Endothelial cell of umbilical vein (primary cell): ENCODE data around the gene MAN2B2. TPM values are rescaled to one million over a fixed set of nuclear protein-coding genes. Genes with fewer than 3 reads are reported as not detected.

Experiments
- BruUV-seq: library from RNA; stranded (reverse); fragments of 400-500 nt; replicated peaks from 2 replicates; lab custom pipeline; 2021; lab: Mats Ljungman, UMichigan
- CTCF ChIA-PET: fragments of 300-600, 350-600 bp; sonication (Branson Sonifier 250); formaldehyde crosslinking; loops from one replicate; lab custom pipeline; 2021; ENCODE audit warnings: antibody characterized with exemption, inconsistent platforms; lab: Charles Lee
- POLR2A ChIA-PET: fragments of 300-600, 350-600 bp; sonication (Branson Sonifier 250); formaldehyde crosslinking; loops from one replicate; lab custom pipeline; 2021; ENCODE audit warnings: antibody characterized with exemption, inconsistent platforms; lab: Charles Lee
- DNase-seq: peaks from one replicate; pipeline ENCODE4 v3.0.0-alpha.2; 2011; ENCODE audit warnings: low read depth, low spot score
- FAIRE-seq: peaks from 2 replicates; lab custom pipeline; 2011; peaks lifted over from hg19 to GRCh38; lab: Jason Lieb, UNC
- H2AFZ ChIP-seq: 2 replicates; pipeline ENCODE4 v1.6.0; 2012; ENCODE audit warnings: low read depth, low read length, control low read depth, inconsistent platforms
- H3K27ac ChIP-seq: 2 replicates; pipeline ENCODE4 v1.5.1; 2011; ENCODE audit warnings: low read depth, mild to moderate bottlenecking, control low read depth, low read length, moderate library complexity; ENCODE audit not compliant: insufficient read depth
- H3K27me3 ChIP-seq, 2 experiments: 2 replicates each; pipeline versions ENCODE4 v1.6.0 to v1.6.1; 2011; ENCODE audit warnings: low read length in 2 of 2, mixed read lengths in 1 of 2; ENCODE audit not compliant: control insufficient read depth in 2 of 2, insufficient read depth in 2 of 2
- H3K36me3 ChIP-seq, 2 experiments: 2 replicates in 1 of 2; 3 replicates in 1 of 2; pipeline ENCODE4 v1.5.1; 2011; ENCODE audit warnings: low read length in 2 of 2, mild to moderate bottlenecking in 1 of 2, moderate library complexity in 1 of 2; ENCODE audit not compliant: control insufficient read depth in 2 of 2, insufficient read depth in 2 of 2; ENCODE audit errors: extremely low read depth in 1 of 2
- H3K4me1 ChIP-seq: 3 replicates; pipeline ENCODE4 v1.5.1; 2011; ENCODE audit warnings: mild to moderate bottlenecking, low read length; ENCODE audit not compliant: control insufficient read depth, insufficient read depth; ENCODE audit errors: extremely low read depth
- H3K4me2 ChIP-seq: 2 replicates; pipeline ENCODE4 v1.6.1; 2011; ENCODE audit warnings: low read length, control low read depth, mixed read lengths; ENCODE audit not compliant: insufficient read depth
- H3K4me3 ChIP-seq, 3 experiments: fragments of 200-600 bp in 1 of 3; sonication (generic), shearing (Covaris generic) in 1 of 3; replicated peaks in 1 of 3; 2 replicates each; pipeline ENCODE4 v1.5.1; 2011 to 2016; ENCODE audit warnings: control low read depth in 3 of 3, low read length in 3 of 3, mild to moderate bottlenecking in 2 of 3, inconsistent platforms in 1 of 3, low read depth in 1 of 3, moderate library complexity in 1 of 3; ENCODE audit not compliant: insufficient read depth in 1 of 3
- H3K79me2 ChIP-seq: 2 replicates; pipeline ENCODE4 v1.6.0; 2012; ENCODE audit warnings: low read length, inconsistent platforms; ENCODE audit not compliant: control insufficient read depth, insufficient read depth
- H3K9ac ChIP-seq: replicated peaks from 2 replicates; pipeline ENCODE3; 2011; ENCODE audit warnings: low read length, control low read depth; ENCODE audit not compliant: insufficient read depth; ENCODE audit errors: extremely low read depth
- H3K9me1 ChIP-seq: replicated peaks from 3 replicates; pipeline ENCODE4 v1.6.0; 2011; ENCODE audit warnings: mild to moderate bottlenecking, low read length; ENCODE audit not compliant: control insufficient read depth, insufficient read depth; ENCODE audit errors: extremely low read depth
- H3K9me3 ChIP-seq: replicated peaks from 2 replicates; pipeline ENCODE4 v1.5.1; 2012; ENCODE audit warnings: low read length, inconsistent platforms; ENCODE audit not compliant: control insufficient read depth, insufficient read depth
- H4K20me1 ChIP-seq: replicated peaks from 2 replicates; pipeline ENCODE3; 2011; ENCODE audit warnings: mild to moderate bottlenecking, low read length; ENCODE audit not compliant: control insufficient read depth, insufficient read depth; ENCODE audit errors: extremely low read depth
- EZH2 ChIP-seq: IDR thresholded peaks from 2 replicates; pipeline ENCODE4 v1.6.1; 2012; ENCODE audit warnings: borderline replicate concordance, low read depth, mild to moderate bottlenecking, moderate library complexity, low read length, inconsistent platforms; ENCODE audit not compliant: severe bottlenecking
- FOS ChIP-seq: IDR thresholded peaks from 2 replicates; pipeline ENCODE4 v1.6.1; 2011; ENCODE audit warnings: mild to moderate bottlenecking, low read length, moderate library complexity, borderline replicate concordance; ENCODE audit not compliant: insufficient read depth
- GATA2 ChIP-seq: IDR thresholded peaks from 2 replicates; pipeline ENCODE4 v1.7.0; 2011; ENCODE audit warnings: low read depth, mild to moderate bottlenecking, moderate library complexity, mixed read lengths, low read length; ENCODE audit not compliant: insufficient read length, insufficient read depth
- JUN ChIP-seq: IDR thresholded peaks from 2 replicates; pipeline ENCODE4 v1.6.1; 2011; ENCODE audit warnings: borderline replicate concordance, low read depth; ENCODE audit not compliant: insufficient read length, insufficient read depth
- MYC ChIP-seq: IDR thresholded peaks from one replicate; pipeline ENCODE4 v1.6.1; 2011; ENCODE audit warnings: mild to moderate bottlenecking, low read depth, low read length
- POLR2A ChIP-seq: IDR thresholded peaks from 2 replicates; pipeline ENCODE4 v1.6.1; 2012; ENCODE audit warnings: low read depth, mild to moderate bottlenecking, control low read depth, low read length
- POLR2AphosphoS5 ChIP-seq: IDR thresholded peaks from 2 replicates; pipeline ENCODE4 v1.6.1; 2012; ENCODE audit warnings: low read depth, mild to moderate bottlenecking, control low read depth, low read length, moderate library complexity; ENCODE audit not compliant: insufficient read depth
- dilution Hi-C: fragments of 300-500 bp; cut with MboI; formaldehyde crosslinking; loops from one replicate; pipeline ENCODE4 v1.15.0; 2019; ENCODE audit warnings: low sequenced_read_pairs; ENCODE audit not compliant: extremely low pct_ligation_motif_present
- intact Hi-C: fragments of 100-400 bp; cut with micrococcal nuclease; formaldehyde crosslinking; loops from one replicate; pipeline ENCODE4 v1.10.0; 2022
- polyA plus RNA-seq, 4 experiments: library from polyadenylated mRNA; depleted of rRNA in 3 of 4; stranded (reverse) in 3 of 4; unstranded in 1 of 4; fragments of >200 nt; gene quantifications; 2 replicates each; pipeline versions ENCODE4 v1.2.1 to v1.2.3, GENCODE V29; 2011 to 2012; ENCODE audit warnings: missing spikeins in 1 of 4
- total RNA-seq: library from RNA; stranded (reverse); gene quantifications from 2 replicates; pipeline ENCODE4 v1.2.3, GENCODE V29; 2021
- TF ChIP-seq, protein P1 (sequence below), 2 donors: IDR thresholded peaks; 1 replicate in 1 of 2; 2 replicates in 1 of 2; pipeline ENCODE4 v1.5.1; 2011; ENCODE audit warnings: low read length in 2 of 2, mild to moderate bottlenecking in 2 of 2, moderate library complexity in 2 of 2, control low read depth in 1 of 2, inconsistent platforms in 1 of 2, low read depth in 1 of 2; ENCODE audit not compliant: insufficient read depth in 1 of 2; ENCODE audit errors: extremely low read depth in 1 of 2
- TF ChIP-seq, protein P2 (sequence below): IDR thresholded peaks from 2 replicates; pipeline ENCODE4 v1.6.1; 2011; ENCODE audit not compliant: insufficient read depth, insufficient read length

The MAN2B2 gene
- total and polyA plus RNA-seq, 2 donors (not counting 3 experiments of a cell fraction or from before 2014, with no cell fraction given): 15.7 to 25.1 TPM

DNA sequence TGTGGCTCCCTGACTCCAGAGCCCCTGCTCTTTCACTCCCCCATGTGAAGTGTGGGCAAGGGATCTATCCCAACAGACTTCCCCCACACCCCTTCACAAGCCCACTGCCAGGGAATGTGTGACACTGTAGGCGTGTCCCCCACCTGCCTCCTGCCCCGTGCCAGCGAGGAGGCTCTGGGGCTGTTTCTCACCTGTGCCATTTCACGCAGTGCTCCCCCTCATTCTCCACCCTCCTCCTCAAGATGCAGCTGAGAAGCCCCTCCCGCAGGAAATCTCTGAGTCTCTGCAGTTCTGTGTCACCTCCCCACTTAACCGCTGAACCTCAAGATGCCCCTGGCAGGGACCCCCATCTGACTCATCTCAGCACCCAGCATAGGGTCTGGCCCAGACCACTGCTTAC, 5.4 kb downstream of the MAN2B2 start:
- Histone ChIP-seq H3K4me3 (no peak overlapping the region), H3K79me2 (no peaks in the 10 kb centered on the region), H3K4me2 (no peak overlapping the region), H3K9me1 (no peaks in the 10 kb centered on the region), H3K9ac (no peak overlapping the region), H3K9me3 (no peaks in the 10 kb centered on the region), H3K36me3 (peaks cover 4 to 16% of the 10 kb centered on the region in 2 experiments), H2AFZ (no peak overlapping the region), H4K20me1 (no peaks in the 10 kb centered on the region), H3K27ac (no peak overlapping the region), H3K27me3 (no peaks in the 10 kb centered on the region), H3K4me1 (peaks cover 5% of the 10 kb centered on the region)
- DNase-seq: no peak
- CTCF ChIA-PET: no interaction called here
- POLR2A ChIA-PET: no interaction called here
- no peak for TF ChIP-seq JUN
- no peak for TF ChIP-seq MYC
- TF ChIP-seq, protein P1, sequence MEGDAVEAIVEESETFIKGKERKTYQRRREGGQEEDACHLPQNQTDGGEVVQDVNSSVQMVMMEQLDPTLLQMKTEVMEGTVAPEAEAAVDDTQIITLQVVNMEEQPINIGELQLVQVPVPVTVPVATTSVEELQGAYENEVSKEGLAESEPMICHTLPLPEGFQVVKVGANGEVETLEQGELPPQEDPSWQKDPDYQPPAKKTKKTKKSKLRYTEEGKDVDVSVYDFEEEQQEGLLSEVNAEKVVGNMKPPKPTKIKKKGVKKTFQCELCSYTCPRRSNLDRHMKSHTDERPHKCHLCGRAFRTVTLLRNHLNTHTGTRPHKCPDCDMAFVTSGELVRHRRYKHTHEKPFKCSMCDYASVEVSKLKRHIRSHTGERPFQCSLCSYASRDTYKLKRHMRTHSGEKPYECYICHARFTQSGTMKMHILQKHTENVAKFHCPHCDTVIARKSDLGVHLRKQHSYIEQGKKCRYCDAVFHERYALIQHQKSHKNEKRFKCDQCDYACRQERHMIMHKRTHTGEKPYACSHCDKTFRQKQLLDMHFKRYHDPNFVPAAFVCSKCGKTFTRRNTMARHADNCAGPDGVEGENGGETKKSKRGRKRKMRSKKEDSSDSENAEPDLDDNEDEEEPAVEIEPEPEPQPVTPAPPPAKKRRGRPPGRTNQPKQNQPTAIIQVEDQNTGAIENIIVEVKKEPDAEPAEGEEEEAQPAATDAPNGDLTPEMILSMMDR (IDR thresholded peaks at IDR 0.05; ENCODE audit: extremely low read depth in 1 of 2, insufficient read depth in 1 of 2, low read depth in 1 of 2, low read length in 2 of 2): no peak
- TF ChIP-seq POLR2A: no peak
- TF ChIP-seq, protein P2, sequence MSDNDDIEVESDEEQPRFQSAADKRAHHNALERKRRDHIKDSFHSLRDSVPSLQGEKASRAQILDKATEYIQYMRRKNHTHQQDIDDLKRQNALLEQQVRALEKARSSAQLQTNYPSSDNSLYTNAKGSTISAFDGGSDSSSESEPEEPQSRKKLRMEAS: no peak
- TF ChIP-seq GATA2: no peak
- no peak for TF ChIP-seq POLR2AphosphoS5
- no peak for TF ChIP-seq EZH2
- TF ChIP-seq FOS: no peak
- dilution Hi-C loops: no loop called here
- intact Hi-C loops: no loop called here
- no peak for FAIRE-seq
- BruUV-seq: no TSS peak
